OCI-M2 (cell line): ENCODE data around the gene P4HA2.

Experiments used
- DNase-seq: peaks from one replicate; lab custom pipeline; 2025; ENCODE audit not compliant: unreplicated experiment; lab: John Stamatoyannopoulos, UW

Gene P4HA2

GRCh38 chr5:132225165-132226032 is 2.3 kb downstream of the P4HA2 start:
- DNase-seq = no peak

GRCh38 chr5:132224716-132225115 is 2.9 kb downstream of the P4HA2 start:
- DNase-seq = no peak

GRCh38 chr5:132223861-132224260 is 3.8 kb downstream of the P4HA2 start:
- no peak for DNase-seq

- no peak for DNase-seq
These were observed 5.0 kb downstream of the P4HA2 start for GRCh38 chr5:132222649-132223038.

- DNase-seq = no peak
These were observed 5.6 kb downstream of the P4HA2 start for GRCh38 chr5:132221781-132222648.

GRCh38 chr5:132220491-132220890 is 7.2 kb downstream of the P4HA2 start:
- no peak for DNase-seq

GRCh38 chr5:132219981-132220380 is 7.7 kb downstream of the P4HA2 start:
- DNase-seq = no peak

- DNase-seq = no peak
These were observed 8.2 kb downstream of the P4HA2 start for GRCh38 chr5:132219289-132219970.

- no peak for DNase-seq
These were observed 9.3 kb downstream of the P4HA2 start for GRCh38 chr5:132218321-132218720.

- DNase-seq = no peak
These were observed 12.3 kb downstream of the P4HA2 start for GRCh38 chr5:132215329-132215728.

- no peak for DNase-seq
These were observed 13.2 kb downstream of the P4HA2 start for GRCh38 chr5:132214491-132214890.

- DNase-seq = no peak
These were observed 14.0 kb downstream of the P4HA2 start for GRCh38 chr5:132213666-132214065.

GRCh38 chr5:132211787-132212186 is 15.9 kb downstream of the P4HA2 start:
- no peak for DNase-seq

GRCh38 chr5:132210944-132211343 is 16.7 kb downstream of the P4HA2 start:
- no peak for DNase-seq

- no peak for DNase-seq
These were observed 17.6 kb downstream of the P4HA2 start for GRCh38 chr5:132209901-132210545.

- DNase-seq = no peak
These were observed 18.5 kb downstream of the P4HA2 start for GRCh38 chr5:132209131-132209530.

- DNase-seq = no peak
These were observed 19.9 kb downstream of the P4HA2 start for GRCh38 chr5:132207778-132208177.

GRCh38 chr5:132206782-132207181 is 20.9 kb downstream of the P4HA2 start:
- no peak for DNase-seq

- DNase-seq = no peak
These were observed 22.1 kb downstream of the P4HA2 start for GRCh38 chr5:132205385-132206125.
